CD4-positive, alpha-beta T cell treated with Interleukin-12 subunit alpha and Interleukin-12 subunit beta, for 1 hour (primary cell): ENCODE measurements around the gene NBPF1.
"Not testable (repeated sequence)": the region's sequence is repeated elsewhere in the genome, so short reads cannot be mapped to it uniquely, and the experiment has no call there.

Source experiments
- DNase-seq: peaks from one replicate; pipeline ENCODE4 v3.0.0-alpha.2; 2020

Gene NBPF1

GRCh38 chr1:16613185-16614147 lies at the start of gene NBPF1:
TSS of gene NBPF1 (minus strand) at chr1:16613564.
- peak; percentile 85 for DNase-seq

- DNase-seq, result not testable (repeated sequence)
Observed at GRCh38 chr1:16658234-16658633, 44.9 kb upstream of the NBPF1 start.

GRCh38 chr1:16656981-16657683 lies 43.8 kb upstream of the NBPF1 start:
- DNase-seq, result not testable (repeated sequence)

DNA sequence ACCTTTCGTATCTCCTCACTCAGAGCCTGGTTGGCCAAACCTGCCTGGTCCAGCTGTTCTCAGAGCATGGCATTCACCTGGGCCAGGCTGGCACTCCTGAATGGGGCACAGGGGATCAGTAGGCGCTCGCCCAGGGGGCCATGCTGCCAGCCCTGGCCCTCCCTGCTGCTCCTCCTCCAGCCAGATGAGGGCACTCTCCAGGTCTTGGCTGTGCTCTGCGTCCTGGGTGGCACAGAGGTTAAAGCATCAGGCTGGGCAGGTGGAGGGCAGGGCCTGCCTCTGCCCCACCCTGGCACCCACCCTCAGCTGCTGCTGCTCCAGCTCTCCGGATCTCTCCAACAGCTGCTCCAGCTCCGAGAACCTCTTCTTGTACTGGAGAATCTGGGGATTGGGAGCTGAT lies 43.2 kb upstream of the NBPF1 start:
- DNase-seq, result not testable (repeated sequence)

DNA sequence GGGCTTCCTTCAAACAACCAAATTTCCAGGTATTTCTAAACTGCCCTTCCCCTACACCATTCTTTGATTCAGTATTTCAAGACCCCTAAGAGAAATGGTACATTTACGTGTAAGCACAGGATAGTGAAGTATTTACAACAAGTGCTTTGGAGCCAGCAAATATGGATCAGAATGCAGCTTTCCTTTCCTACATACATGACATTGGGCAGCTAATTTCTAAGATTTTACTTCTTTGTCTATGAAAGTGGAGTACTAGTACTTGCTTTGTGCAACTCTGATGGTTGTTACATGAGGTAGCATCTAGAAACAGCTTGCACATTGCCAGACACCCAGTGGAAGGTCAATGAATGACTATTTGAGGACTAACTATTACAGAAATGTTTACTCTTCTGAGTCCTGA lies 38.2 kb upstream of the NBPF1 start:
- DNase-seq, result not testable (repeated sequence)

DNA sequence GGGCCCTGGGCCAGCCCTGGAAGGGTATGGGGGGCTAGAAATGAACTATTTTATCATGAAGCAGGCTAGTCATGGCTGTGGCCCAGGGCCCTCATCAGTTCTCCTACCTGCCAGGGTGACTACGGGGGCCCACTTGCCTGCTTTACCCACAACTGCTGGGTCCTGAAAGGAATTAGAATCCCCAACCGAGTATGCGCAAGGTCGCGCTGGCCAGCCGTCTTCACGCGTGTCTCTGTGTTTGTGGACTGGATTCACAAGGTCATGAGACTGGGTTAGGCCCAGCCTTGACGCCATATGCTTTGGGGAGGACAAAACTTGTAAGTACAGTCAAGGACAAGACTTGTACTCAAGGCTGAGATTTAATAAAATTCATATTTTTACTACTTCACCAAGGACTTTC lies 36.6 kb upstream of the NBPF1 start:
- DNase-seq, result not testable (repeated sequence)

- DNase-seq, result not testable (repeated sequence)
Observed at GRCh38 chr1:16649390-16649789, 36.0 kb upstream of the NBPF1 start.

DNA sequence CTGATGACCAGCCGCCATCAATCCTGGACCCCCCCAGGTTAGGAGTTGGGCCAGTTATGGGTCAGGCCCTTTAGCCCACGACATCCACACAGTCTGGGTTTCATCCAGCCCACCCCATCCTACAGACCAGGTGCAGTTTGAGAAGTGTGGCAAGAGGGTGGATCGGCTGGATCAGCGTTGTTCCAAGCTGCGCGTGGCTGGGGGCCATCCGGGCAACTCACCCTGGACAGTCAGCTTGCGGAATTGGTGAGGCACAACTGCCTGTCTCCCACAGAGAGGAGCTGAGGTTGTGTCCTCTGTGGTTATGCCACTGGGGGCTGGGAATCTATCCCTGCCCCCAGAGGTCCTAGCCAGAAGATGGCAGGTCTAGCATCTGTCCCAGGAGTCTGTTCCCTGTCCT lies 35.4 kb upstream of the NBPF1 start:
- not testable (repeated sequence) for DNase-seq

- not testable (repeated sequence) for DNase-seq
Observed at GRCh38 chr1:16648250-16648649, 34.9 kb upstream of the NBPF1 start.

DNA sequence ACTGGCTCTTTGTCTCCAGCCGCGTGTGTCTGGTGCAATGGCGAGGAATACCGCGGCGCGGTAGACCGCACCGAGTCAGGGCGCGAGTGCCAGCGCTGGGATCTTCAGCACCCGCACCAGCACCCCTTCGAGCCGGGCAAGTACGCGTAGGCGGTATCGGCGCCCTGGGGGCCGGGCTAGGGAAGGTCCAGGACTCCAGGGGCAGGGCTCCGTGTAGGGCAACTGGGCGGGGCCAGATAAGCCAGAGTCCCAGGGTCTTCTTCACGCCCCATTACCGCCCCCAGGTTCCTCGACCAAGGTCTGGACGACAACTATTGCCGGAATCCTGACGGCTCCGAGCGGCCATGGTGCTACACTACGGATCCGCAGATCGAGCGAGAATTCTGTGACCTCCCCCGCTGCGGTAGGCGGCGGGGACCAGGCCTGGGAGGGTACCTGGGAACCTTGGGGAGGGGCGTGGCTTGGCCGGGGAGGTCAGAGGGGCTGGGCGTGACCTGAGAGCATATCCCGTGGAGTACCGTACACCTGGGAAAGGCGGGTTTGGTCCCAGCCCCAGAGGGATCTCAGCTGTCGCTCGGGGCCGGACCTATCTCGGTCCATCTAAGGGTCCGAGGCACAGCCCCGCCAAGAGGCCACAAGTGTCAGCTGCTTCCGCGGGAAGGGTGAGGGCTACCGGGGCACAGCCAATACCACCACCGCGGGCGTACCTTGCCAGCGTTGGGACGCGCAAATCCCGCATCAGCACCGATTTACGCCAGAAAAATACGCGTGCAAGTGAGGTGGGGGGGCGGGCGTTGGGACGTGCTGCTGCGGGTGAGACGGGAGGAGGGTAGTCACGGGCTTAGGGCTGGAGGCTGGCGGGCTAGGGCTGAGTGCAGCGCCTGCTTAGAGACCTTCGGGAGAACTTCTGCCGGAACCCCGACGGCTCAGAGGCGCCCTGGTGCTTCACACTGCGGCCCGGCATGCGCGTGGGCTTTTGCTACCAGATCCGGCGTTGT lies 34.1 kb upstream of the NBPF1 start:
- DNase-seq, result peak; percentile 25

DNA sequence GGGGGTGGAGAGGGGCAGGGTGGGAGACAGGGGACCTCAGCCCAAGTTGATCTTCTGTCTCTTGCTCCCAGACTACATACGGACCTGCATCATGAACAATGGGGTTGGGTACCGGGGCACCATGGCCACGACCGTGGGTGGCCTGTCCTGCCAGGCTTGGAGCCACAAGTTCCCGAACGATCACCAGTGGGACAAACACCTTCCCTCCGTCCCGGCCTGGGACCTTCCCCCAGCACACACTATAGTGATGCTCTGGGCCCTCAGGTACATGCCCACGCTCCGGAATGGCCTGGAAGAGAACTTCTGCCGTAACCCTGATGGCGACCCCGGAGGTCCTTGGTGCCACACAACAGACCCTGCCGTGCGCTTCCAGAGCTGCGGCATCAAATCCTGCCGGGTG lies 33.4 kb upstream of the NBPF1 start:
- DNase-seq, result not testable (repeated sequence)

GRCh38 chr1:16646061-16646664 lies 32.8 kb upstream of the NBPF1 start:
- DNase-seq, result not testable (repeated sequence)

DNA sequence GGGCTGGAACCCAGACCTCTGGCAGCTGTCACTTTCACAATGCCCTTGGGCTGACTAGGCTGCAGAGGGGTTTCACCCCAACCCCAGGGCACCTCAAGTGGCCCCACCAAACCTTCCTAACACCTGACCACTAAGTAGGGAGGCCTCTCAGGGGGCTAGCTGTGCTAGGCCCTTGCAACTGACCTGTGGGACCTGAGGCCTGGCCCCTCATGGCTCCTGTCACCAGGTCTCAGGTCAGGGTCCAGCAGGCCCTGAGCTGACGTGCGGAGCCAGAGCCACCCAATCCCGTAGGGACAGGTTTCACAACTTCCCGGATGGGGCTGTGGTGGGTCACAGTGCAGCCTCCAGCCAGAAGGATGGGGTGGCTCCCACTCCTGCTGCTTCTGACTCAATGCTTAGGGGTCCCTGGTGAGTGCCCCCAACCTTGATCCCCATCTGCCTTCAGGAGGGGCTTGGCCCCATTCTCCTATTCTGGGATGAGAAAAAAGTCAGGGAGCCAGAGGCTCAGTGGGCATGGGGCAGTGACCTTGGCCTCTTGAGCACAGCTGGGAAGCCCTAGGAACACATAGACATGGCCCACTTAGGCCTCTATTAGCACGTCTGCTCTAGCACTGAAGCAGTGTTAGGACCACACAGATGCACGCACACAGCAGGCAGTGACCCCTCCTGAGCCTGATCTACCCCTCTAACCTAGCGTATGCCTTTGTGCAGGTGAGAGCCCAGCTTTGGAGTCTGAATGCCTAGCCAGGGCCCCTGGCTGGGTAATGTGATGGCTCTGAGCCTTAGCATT lies 32.1 kb upstream of the NBPF1 start:
- DNase-seq, result not testable (repeated sequence)

DNA sequence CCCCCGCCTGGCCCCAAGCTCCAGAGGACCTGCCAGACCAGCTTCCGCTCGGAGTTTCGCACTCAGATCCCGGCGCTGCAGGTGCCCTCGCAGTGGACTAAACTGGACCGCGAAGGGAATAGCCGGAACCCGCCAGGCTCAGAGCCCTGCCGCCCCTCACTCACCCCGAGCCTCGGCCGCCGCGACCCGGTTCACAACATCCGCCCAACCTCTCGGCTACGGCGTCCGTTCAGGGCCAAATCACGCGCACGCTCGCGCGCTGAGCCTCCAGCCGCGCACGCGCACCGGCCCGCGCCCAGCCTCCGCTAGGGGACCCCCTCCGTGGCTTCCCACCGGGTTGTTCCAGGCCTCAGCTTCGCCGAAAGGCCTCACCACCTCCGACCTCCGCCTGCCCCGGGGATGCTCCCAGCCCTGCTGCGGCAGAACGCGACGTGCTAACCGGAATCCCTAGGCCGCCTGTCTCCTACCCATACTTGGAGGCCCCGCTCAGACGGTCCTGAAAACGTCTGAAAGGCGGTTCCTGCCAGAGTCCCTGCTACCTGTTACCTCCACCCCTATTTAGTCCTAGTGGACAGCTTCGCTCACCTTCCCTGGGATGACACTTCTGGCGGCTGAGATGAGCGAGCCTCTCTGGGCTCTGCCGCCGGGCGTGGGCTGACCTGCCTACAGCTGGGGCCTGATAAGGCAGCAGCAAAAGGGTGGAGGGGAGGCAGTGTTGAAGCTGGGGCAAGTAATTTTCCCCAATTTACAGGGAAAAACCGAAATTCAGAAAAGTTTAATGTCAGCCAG lies 31.3 kb upstream of the NBPF1 start:
- DNase-seq, result peak; percentile 98

DNA sequence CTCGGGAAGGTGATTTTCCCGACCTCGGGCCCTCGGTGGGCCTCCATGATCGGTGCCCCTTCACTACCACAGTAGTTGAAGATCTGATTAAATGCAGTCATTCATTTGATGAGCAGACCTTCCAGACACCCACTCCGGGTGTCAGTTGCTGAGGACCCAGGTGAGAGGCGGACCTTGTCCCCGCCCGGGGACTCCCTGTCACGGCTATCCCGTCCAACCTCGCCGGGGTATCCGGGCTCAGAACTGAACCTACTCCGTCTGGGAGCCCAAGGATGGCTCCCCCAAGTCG lies 30.8 kb upstream of the NBPF1 start:
- DNase-seq, result peak; percentile 23

DNA sequence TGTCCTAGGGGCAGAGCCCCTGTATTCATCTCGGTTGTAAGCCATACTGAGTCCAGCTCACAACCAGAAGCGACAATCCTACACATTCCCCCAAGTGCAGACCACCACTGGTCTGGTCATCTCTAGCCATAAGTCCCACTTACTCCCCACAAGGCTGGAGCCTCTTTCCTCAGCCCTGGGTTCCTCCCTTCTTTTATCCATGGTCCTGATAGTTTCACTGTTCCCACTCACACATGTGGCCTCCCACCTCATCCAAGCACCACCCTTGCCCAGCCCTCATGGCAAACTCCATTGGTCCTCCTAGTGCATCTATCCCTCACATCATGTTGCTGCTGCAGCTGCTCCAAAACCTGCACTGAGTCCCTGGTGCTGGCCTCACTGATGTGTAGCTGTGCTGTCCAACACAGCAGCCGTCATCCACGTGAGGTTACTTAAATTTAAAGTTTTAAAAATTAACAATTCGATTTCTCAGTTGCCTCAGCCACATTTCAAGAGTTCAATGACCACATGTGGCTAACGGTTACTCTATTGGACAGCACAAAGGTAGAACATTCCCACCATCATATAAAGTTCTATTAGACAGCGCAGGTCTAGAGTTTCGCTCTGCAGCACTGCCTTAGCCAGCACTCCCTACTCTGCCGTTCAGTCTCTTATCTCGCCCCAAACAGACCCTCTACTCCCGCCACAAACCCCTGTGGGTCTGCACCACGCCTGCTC lies 30.3 kb upstream of the NBPF1 start:
- not testable (repeated sequence) for DNase-seq

GRCh38 chr1:16643001-16643411 lies 29.6 kb upstream of the NBPF1 start:
- DNase-seq, result not testable (repeated sequence)

GRCh38 chr1:16642025-16642966 lies 28.9 kb upstream of the NBPF1 start:
- not testable (repeated sequence) for DNase-seq
